IPS-NIHi11 (cell line): ENCODE results near the gene SLC39A1.
"Not testable (repeated sequence)": the region's sequence is repeated elsewhere in the genome, so short reads cannot be mapped to it uniquely, and the experiment has no call there.

Experiments used
- DNase-seq: peaks from one replicate; pipeline ENCODE4 v3.0.0; 2012; ENCODE audit warnings: mixed read lengths, low spot score

SLC39A1 gene

GRCh38 chr1:153929981-153930948 lies 33.1 kb downstream of the SLC39A1 start:
- no peak for DNase-seq

GRCh38 chr1:153929426-153929825 lies 33.9 kb downstream of the SLC39A1 start:
- DNase-seq: no peak

- DNase-seq: no peak
These were observed 34.5 kb downstream of the SLC39A1 start for GRCh38 chr1:153928791-153929341.

GRCh38 chr1:153928245-153928644 lies 35.1 kb downstream of the SLC39A1 start:
- no peak for DNase-seq

- no peak for DNase-seq
These were observed 36.9 kb downstream of the SLC39A1 start for GRCh38 chr1:153926405-153926804.

- DNase-seq: peak; percentile 95
These were observed 40.1 kb downstream of the SLC39A1 start, which contains the start of gene GATAD2B for GRCh38 chr1:153922972-153923925. Gene GATAD2B, minus strand, starts transcription at chr1:153922972. Its CDS starts 94,625 bp downstream, at chr1:153828347.

GRCh38 chr1:153922076-153922971 lies 41.0 kb downstream of the SLC39A1 start:
- peak; percentile 79 for DNase-seq

GRCh38 chr1:153921803-153922075 lies 41.6 kb downstream of the SLC39A1 start:
- DNase-seq: no peak

- no peak for DNase-seq
These were observed 42.1 kb downstream of the SLC39A1 start for GRCh38 chr1:153921080-153921802.

GRCh38 chr1:153919876-153920852 lies 43.2 kb downstream of the SLC39A1 start:
- DNase-seq: no peak

- DNase-seq: no peak
These were observed 47.0 kb downstream of the SLC39A1 start for GRCh38 chr1:153916297-153916696.

- no peak for DNase-seq
These were observed 51.0 kb downstream of the SLC39A1 start for GRCh38 chr1:153912349-153912748.

- DNase-seq: not testable (repeated sequence)
These were observed 52.8 kb downstream of the SLC39A1 start for GRCh38 chr1:153910560-153910959.
